Esophagus squamous epithelium (tissue), 4 donors: ENCODE measurements around the gene ANKRD30B.
"Not testable (repeated sequence)": the region's sequence is repeated elsewhere in the genome, so short reads cannot be mapped to it uniquely, and the experiment has no call there.

Source experiments
- POLR2A ChIP-seq, 4 donors: fragments of 450-650 bp; IDR thresholded peaks; one replicate each; pipeline ENCODE4 v1.6.1; 2017; ENCODE audit warnings: antibody characterized with exemption in 4 of 4, mild to moderate bottlenecking in 4 of 4, moderate library complexity in 3 of 4
- TF ChIP-seq, protein P1 (sequence below), 6 experiments: fragments of 450-650 bp in 4 of 6; fragments of 200-600 bp in 2 of 6; sonication (generic) in 2 of 6; IDR thresholded peaks; one replicate each; pipeline ENCODE4 v1.5.1; 2016 to 2019; ENCODE audit warnings: antibody characterized with exemption in 6 of 6, mild to moderate bottlenecking in 4 of 6, moderate library complexity in 4 of 6

DNA sequence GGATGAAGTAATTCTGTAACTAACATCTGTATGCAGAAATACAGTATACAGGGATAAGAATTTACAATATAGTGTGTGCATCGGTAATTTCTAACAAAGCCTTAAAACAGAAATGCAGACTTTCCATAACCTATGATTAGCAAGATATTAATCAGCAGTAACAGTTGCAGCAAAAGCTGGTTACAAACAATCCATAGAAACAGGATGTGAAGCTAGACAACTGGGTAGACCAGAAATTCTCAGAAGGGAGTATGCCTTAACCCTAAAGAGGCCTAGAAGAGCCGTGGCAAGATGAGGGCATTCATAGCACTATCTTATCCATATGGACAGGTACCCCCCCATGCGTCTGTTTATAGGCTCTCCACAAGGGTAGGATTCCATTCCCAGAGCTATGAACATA lies 48.9 kb downstream of the ANKRD30B start:
- TF ChIP-seq POLR2A (IDR thresholded peaks at IDR 0.05), result not testable (repeated sequence)
- TF ChIP-seq, protein P1, sequence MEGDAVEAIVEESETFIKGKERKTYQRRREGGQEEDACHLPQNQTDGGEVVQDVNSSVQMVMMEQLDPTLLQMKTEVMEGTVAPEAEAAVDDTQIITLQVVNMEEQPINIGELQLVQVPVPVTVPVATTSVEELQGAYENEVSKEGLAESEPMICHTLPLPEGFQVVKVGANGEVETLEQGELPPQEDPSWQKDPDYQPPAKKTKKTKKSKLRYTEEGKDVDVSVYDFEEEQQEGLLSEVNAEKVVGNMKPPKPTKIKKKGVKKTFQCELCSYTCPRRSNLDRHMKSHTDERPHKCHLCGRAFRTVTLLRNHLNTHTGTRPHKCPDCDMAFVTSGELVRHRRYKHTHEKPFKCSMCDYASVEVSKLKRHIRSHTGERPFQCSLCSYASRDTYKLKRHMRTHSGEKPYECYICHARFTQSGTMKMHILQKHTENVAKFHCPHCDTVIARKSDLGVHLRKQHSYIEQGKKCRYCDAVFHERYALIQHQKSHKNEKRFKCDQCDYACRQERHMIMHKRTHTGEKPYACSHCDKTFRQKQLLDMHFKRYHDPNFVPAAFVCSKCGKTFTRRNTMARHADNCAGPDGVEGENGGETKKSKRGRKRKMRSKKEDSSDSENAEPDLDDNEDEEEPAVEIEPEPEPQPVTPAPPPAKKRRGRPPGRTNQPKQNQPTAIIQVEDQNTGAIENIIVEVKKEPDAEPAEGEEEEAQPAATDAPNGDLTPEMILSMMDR (IDR thresholded peaks at IDR 0.05), result not testable (repeated sequence)
